Epithelial cell of esophagus (primary cell): ENCODE measurements around the gene C12orf43.
A peak's percentile ranks its signal among the peaks of the same experiment; 100 is the strongest.
"Not testable (repeated sequence)": the region's sequence is repeated elsewhere in the genome, so short reads cannot be mapped to it uniquely, and the experiment has no call there.

Experiments
- DNase-seq: peaks from one replicate; pipeline ENCODE4 v3.0.0; 2010; ENCODE audit warnings: low read depth
- H3K4me3 ChIP-seq: 2 replicates; pipeline ENCODE4 v1.5.1; 2011; ENCODE audit warnings: mild to moderate bottlenecking, low read length, control low read depth
- TF ChIP-seq, protein P1 (sequence below): IDR thresholded peaks from 2 replicates; pipeline ENCODE4 v1.5.1; 2011; ENCODE audit warnings: low read depth, mild to moderate bottlenecking, low read length, control low read depth, inconsistent platforms; ENCODE audit not compliant: insufficient read depth; ENCODE audit errors: missing control alignments

C12orf43 gene

DNA sequence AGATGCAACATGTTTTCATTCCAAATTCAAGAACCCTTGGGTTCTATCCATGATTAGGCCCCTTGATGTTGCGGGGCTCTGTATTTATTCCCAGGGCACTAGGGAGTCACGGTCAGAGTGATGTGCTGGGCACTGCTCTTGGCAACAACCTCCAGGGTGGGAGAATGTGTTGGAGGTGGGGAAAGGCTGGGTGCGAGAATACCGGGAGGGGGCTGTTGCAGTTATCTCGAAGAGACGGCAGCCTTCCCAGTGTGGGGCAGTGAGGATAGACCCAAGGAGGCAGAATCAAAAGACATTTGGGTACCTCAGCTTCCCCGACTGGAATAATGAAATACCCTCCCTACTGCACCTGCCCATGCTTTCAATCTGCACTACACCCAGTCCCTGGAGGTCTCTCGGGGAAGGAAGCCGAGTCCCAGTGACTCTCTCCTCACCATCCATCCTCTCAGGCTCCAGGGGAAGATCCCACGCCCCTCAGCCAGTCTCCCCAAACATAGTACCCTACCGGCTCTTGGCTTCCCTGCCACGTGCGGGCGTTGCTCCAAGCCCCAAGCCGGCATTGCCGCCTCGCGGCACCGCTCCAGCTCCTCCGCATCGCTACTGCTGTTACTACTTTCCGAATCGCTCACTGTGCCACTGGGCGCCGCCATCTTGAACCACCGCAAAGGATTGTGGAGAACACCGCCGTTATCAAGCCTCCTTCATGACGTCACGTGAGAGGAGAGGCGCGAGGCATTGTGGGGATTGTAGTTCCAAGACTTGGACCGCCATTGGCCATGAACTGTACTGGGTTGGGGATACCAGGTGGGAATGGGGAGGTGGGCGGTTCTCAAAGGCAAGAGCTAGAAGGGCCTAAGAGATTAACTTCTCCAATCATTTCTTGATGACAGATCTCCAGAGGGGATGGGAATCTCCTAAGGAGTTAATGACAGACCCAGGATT lies at the start of gene C12orf43:
C12orf43 (minus strand) TSS at position 663 of the 942 bp plus-strand sequence; CDS start at position 650, 13 bp downstream.
- DNase-seq, result peak; percentile 92
- TF ChIP-seq, protein P1, sequence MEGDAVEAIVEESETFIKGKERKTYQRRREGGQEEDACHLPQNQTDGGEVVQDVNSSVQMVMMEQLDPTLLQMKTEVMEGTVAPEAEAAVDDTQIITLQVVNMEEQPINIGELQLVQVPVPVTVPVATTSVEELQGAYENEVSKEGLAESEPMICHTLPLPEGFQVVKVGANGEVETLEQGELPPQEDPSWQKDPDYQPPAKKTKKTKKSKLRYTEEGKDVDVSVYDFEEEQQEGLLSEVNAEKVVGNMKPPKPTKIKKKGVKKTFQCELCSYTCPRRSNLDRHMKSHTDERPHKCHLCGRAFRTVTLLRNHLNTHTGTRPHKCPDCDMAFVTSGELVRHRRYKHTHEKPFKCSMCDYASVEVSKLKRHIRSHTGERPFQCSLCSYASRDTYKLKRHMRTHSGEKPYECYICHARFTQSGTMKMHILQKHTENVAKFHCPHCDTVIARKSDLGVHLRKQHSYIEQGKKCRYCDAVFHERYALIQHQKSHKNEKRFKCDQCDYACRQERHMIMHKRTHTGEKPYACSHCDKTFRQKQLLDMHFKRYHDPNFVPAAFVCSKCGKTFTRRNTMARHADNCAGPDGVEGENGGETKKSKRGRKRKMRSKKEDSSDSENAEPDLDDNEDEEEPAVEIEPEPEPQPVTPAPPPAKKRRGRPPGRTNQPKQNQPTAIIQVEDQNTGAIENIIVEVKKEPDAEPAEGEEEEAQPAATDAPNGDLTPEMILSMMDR, result no peak
- peak within 1 kb of the TSS; percentile 67 for H3K4me3 ChIP-seq

- DNase-seq, result no peak
- TF ChIP-seq, protein P1, result no peak
- H3K4me3 ChIP-seq, result no peak overlapping the region
Measured at GRCh38 chr12:121065345-121065744, 49.1 kb upstream of the C12orf43 start.

- not testable (repeated sequence) for DNase-seq
Measured at GRCh38 chr12:121064586-121064985, 48.3 kb upstream of the C12orf43 start.

GRCh38 chr12:121064116-121064515 lies 47.8 kb upstream of the C12orf43 start:
- TF ChIP-seq, protein P1, result no peak
- H3K4me3 ChIP-seq, result no peak overlapping the region
- no peak for DNase-seq

More at GRCh38 chr12:121064586-121064985, 48.3 kb upstream of the C12orf43 start:
- not testable (repeated sequence) for H3K4me3 ChIP-seq

- TF ChIP-seq, protein P1, result no peak
- H3K4me3 ChIP-seq, result no peak overlapping the region
- DNase-seq, result no peak
Measured at GRCh38 chr12:121062391-121063045, 46.2 kb upstream of the C12orf43 start.

- H3K4me3 ChIP-seq, result no peak overlapping the region
- TF ChIP-seq, protein P1, result peak; percentile 19
- DNase-seq, result peak; percentile 7
Measured at GRCh38 chr12:121061831-121062230, 45.5 kb upstream of the C12orf43 start.
